ENCODE results near the gene PRR23E. TPM values are rescaled to one million over a fixed set of nuclear protein-coding genes. Genes with fewer than 3 reads are reported as not detected.
A peak's percentile ranks its signal among the peaks of the same experiment; 100 is the strongest.

Gene PRR23E
- total RNA-seq, 4 donors from 2014 or later, result not detected

DNA sequence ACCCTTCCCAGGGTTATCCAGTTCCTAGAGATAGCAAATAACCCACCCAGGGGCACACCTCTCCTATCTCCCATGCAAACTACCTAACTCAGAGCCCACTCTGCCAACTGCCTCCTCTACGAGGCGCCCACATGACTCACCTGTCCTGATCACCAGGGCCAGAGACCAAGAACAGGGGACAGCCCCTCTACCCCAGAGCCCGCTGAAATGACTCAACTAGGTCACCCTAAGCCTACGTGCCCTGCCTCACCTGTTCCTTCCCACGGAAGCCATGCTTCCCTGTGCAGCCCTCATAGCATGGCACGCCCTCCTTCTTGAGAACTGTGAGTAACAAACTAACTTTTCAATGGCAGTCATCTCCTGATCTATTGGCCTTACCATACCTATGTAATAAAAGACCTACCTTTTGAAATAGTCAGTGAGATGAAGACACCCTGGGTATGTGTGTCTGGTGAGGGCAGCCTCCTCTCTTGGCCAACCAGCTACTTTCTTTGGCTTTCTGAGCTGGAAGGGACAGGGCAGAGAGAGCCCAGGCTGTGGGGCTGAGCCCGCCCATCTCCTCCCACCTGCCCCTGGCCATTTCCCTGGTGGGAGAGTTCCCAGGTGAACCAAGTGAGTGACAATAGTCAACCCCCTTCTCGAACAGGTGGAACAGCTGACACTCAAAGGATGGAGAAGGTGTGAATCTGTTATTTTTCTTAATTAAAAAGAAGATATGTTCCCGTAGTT is 25.5 kb upstream of the PRR23E start:
- H3K9me3 ChIP-seq, result no peaks in the 10 kb centered on the region
- H3K4me3 ChIP-seq (replicated peaks in 1 of 3), result no peak overlapping the region
- intact Hi-C loops (cut with DNase I), result no loop called here
- H3K27ac ChIP-seq, result no peak overlapping the region
- H3K27me3 ChIP-seq, result no peaks in the 10 kb centered on the region
- TF ChIP-seq POLR2A (IDR thresholded peaks at IDR 0.05), result no peak
- TF ChIP-seq, protein P1, sequence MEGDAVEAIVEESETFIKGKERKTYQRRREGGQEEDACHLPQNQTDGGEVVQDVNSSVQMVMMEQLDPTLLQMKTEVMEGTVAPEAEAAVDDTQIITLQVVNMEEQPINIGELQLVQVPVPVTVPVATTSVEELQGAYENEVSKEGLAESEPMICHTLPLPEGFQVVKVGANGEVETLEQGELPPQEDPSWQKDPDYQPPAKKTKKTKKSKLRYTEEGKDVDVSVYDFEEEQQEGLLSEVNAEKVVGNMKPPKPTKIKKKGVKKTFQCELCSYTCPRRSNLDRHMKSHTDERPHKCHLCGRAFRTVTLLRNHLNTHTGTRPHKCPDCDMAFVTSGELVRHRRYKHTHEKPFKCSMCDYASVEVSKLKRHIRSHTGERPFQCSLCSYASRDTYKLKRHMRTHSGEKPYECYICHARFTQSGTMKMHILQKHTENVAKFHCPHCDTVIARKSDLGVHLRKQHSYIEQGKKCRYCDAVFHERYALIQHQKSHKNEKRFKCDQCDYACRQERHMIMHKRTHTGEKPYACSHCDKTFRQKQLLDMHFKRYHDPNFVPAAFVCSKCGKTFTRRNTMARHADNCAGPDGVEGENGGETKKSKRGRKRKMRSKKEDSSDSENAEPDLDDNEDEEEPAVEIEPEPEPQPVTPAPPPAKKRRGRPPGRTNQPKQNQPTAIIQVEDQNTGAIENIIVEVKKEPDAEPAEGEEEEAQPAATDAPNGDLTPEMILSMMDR (IDR thresholded peaks at IDR 0.05), result no peak
- WGBS, 2 donors, result 87 to 91% methylated on average over 9 of the region's 9 CpGs
- H3K4me1 ChIP-seq, result peaks cover 9 to 23% of the 10 kb centered on the region in 2 donors
- DNase-seq, result no peak
- H3K36me3 ChIP-seq, result no peaks in the 10 kb centered on the region

DNA sequence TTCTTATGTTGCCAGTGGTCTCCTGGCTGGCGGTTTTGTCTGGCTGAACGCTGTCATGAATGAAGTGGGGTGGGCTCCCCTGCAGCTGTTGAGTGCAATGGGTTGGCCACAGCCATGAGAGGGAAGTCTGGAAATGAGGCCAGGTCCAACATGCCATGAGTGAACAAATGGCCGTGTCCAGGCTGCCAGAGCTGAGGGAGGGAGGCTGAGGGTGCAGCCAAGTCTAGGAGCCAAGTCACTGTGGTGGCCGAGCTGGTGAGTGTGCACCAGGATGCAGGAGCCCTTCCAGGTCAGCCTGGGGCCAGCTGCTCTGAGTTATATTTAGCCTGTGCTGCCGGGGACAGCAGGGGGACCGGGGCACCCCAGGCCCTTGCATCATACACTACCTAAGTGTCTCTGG is 24.7 kb upstream of the PRR23E start:
- intact Hi-C loops (cut with DNase I), result no loop called here
- no peak overlapping the region for H3K27ac ChIP-seq
- H3K36me3 ChIP-seq, result no peaks in the 10 kb centered on the region
- WGBS, 2 donors, result 68 to 77% methylated on average over 5 to 6 of the region's 6 CpGs
- no peak overlapping the region for H3K4me3 ChIP-seq (replicated peaks in 1 of 3)
- H3K27me3 ChIP-seq, result no peaks in the 10 kb centered on the region
- no peak for DNase-seq
- H3K9me3 ChIP-seq, result no peaks in the 10 kb centered on the region
- H3K4me1 ChIP-seq, result peaks cover 17 to 31% of the 10 kb centered on the region in 2 donors
- TF ChIP-seq, protein P1 (IDR thresholded peaks at IDR 0.05), result no peak
- TF ChIP-seq POLR2A (IDR thresholded peaks at IDR 0.05), result no peak

DNA sequence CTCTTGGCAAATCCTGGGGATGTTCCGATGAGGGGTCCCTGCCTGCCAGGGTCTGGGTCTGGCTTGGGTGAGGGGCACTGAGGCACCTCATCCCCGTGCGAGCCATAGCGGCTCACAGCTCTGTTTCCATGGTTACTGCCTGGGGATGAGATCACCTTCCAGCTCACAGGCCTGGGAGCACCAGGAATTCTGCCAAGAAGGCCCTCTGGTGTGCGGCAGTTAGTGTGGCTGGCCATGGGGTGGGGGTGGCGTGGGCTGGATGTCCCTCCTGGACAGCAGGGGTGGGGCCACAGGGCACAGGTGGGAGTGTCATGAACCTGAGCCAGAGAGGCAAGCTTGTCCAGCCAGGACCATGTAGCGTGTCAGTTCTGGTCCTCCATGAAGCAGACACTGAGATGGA is 22.1 kb upstream of the PRR23E start:
- Histone ChIP-seq H3K4me3 (replicated peaks in 1 of 3) (no peak overlapping the region), H3K27me3 (no peaks in the 10 kb centered on the region), H3K36me3 (no peaks in the 10 kb centered on the region), H3K27ac (no peak overlapping the region), H3K9me3 (no peaks in the 10 kb centered on the region), H3K4me1 (peaks cover 19 to 33% of the 10 kb centered on the region in 2 donors)
- intact Hi-C loops (cut with DNase I), result loop anchor here (5.0 kb wide), 1 partner anchor 174 kb away; no protein-coding TSS in a partner anchor
- 25 to 33% methylated on average over 2 to 7 of the region's 7 CpGs for WGBS, 2 donors
- DNase-seq, result peak; percentile 97
- no peak for TF ChIP-seq POLR2A (IDR thresholded peaks at IDR 0.05)
- TF ChIP-seq, protein P1 (IDR thresholded peaks at IDR 0.05), result peak in 2 of 6 experiments; percentile 21 to 29

DNA sequence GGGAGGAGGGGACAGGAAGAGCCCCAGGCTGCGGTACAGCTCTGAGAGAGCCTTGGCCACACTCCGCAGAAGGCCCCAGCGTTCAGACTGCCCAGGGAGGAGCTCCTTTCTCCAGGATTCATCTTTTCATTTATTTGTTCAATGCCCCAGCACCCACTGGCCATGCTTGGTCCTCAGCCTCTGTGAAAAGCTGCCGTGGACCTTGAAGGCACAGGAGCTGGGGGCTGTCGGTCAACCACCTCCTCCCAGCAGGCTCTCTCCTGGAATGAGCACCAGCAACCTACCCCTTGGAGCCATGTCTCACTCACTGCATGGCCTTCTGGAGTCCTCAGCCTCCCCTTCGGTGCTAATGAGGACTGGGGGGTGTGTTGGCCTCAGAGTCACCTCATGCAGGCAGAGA is 21.6 kb upstream of the PRR23E start:
- no peak overlapping the region for H3K27ac ChIP-seq
- WGBS, 2 donors, result 68 to 77% methylated on average over 5 to 6 of the region's 6 CpGs
- H3K27me3 ChIP-seq, result no peaks in the 10 kb centered on the region
- H3K4me1 ChIP-seq, result peaks cover 19 to 33% of the 10 kb centered on the region in 2 donors
- no peaks in the 10 kb centered on the region for H3K36me3 ChIP-seq
- no peak overlapping the region for H3K4me3 ChIP-seq (replicated peaks in 1 of 3)
- no peak for DNase-seq
- intact Hi-C loops (cut with DNase I), result loop anchor here (5.0 kb wide), 1 partner anchor 174 kb away; no protein-coding TSS in a partner anchor
- H3K9me3 ChIP-seq, result no peaks in the 10 kb centered on the region
- no peak for TF ChIP-seq POLR2A (IDR thresholded peaks at IDR 0.05)
- TF ChIP-seq, protein P1 (IDR thresholded peaks at IDR 0.05), result no peak

DNA sequence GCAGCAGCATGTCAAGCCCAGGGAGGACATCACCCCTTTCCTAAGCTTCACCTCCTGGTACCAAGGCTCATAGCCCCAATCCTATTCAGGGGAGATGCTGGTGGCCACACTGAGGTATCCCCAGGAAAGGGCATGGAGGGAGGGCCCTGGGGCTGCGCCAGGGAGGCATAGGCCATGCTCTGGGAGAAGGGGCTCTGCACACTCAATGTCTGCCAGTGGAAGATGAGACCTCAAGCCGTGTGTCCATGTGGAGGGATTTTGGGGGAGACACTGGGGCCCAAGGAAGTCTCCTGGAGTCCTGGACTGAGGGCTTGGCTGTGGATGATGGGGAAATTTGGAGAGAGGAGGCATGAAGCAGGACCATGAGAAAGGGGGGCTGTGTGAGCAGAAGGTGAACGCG is 21.2 kb upstream of the PRR23E start:
- TF ChIP-seq, protein P1 (IDR thresholded peaks at IDR 0.05), result no peak
- TF ChIP-seq POLR2A (IDR thresholded peaks at IDR 0.05), result no peak
- Histone ChIP-seq H3K4me3 (replicated peaks in 1 of 3) (no peak overlapping the region), H3K4me1 (peaks cover 19 to 33% of the 10 kb centered on the region in 2 donors), H3K9me3 (no peaks in the 10 kb centered on the region), H3K27me3 (no peaks in the 10 kb centered on the region), H3K36me3 (no peaks in the 10 kb centered on the region), H3K27ac (no peak overlapping the region)
- WGBS, 2 donors, result 81 to 87% methylated on average over 4 of the region's 4 CpGs
- intact Hi-C loops (cut with DNase I), result loop anchor here (5.0 kb wide), 1 partner anchor 174 kb away; no protein-coding TSS in a partner anchor
- no peak for DNase-seq
